Body of pancreas (tissue), 4 donors: ENCODE measurements around the gene ANO2.

Experiments
- CTCF ChIP-seq, 7 experiments: fragments of 450-650 bp in 4 of 7; fragments of 200-600 bp in 3 of 7; sonication (generic) in 3 of 7; IDR thresholded peaks; one replicate each; pipeline ENCODE4 v1.5.1; 2016 to 2019; ENCODE audit warnings: antibody characterized with exemption in 7 of 7
- POLR2A ChIP-seq, 3 donors: fragments of 450-650 bp; IDR thresholded peaks; one replicate each; pipeline ENCODE4 v1.6.1; 2016; ENCODE audit warnings: antibody characterized with exemption in 3 of 3, mild to moderate bottlenecking in 2 of 3

- TF ChIP-seq CTCF (IDR thresholded peaks at IDR 0.05) (no peak), POLR2A (IDR thresholded peaks at IDR 0.05) (no peak)
These were observed 15.7 kb upstream of the ANO2 start for GRCh38 chr12:5960783-5961182.
